HepG2 (cell line): ENCODE results near the gene TJP2. TPM values are rescaled to one million over a fixed set of nuclear protein-coding genes. Genes with fewer than 3 reads are reported as not detected.

ENCODE experiments used
- ATAC-seq: fragments of 200-7000 bp; cut with Tn5 transposase; 3 replicates; pipeline ENCODE4 v1.9.1; 2020; ENCODE audit warnings: mild to moderate bottlenecking, moderate library complexity
- BruUV-seq: library from RNA; stranded (reverse); fragments of 400-500 nt; replicated peaks from 2 replicates; lab custom pipeline; 2021; lab: Mats Ljungman, UMichigan
- CTCF ChIA-PET: fragments of 300-600 bp; formaldehyde crosslinking; extraction: SDS; loops from one replicate; lab custom pipeline; 2021; ENCODE audit warnings: low total read pairs, inconsistent platforms, low intra/inter-chr PET ratio; lab: Yijun Ruan, JAX
- POLR2A ChIA-PET: fragments of 350-600 bp; sonication (Branson Sonifier 250); formaldehyde crosslinking; loops from one replicate; lab custom pipeline; 2020; ENCODE audit warnings: antibody characterized with exemption, inconsistent platforms; lab: Yijun Ruan, JAX
- DNase-seq: peaks from one replicate; pipeline ENCODE4 v3.0.0-alpha.2; 2015; ENCODE audit warnings: low spot score
- FAIRE-seq: peaks from 3 replicates; lab custom pipeline; 2011; peaks lifted over from hg19 to GRCh38; lab: Jason Lieb, UNC
- H2AFZ ChIP-seq: one replicate; pipeline ENCODE4 v1.6.1; 2011; ENCODE audit warnings: low read length, inconsistent platforms
- H3K27ac ChIP-seq: fragments of 300-600 bp; 3 replicates; pipeline ENCODE4 v1.8.0; 2011; ENCODE audit warnings: mixed run types, mild to moderate bottlenecking, mixed read lengths, low read length, inconsistent platforms; ENCODE audit not compliant: insufficient read depth; ENCODE audit errors: extremely low read length
- H3K27me3 ChIP-seq, 2 experiments: fragments of 200-600 bp in 1 of 2; 2 replicates in 1 of 2; 3 replicates in 1 of 2; pipeline versions ENCODE4 v1.6.0 to v1.8.0; 2011; ENCODE audit warnings: low read length in 2 of 2, mild to moderate bottlenecking in 2 of 2, moderate library complexity in 2 of 2, inconsistent platforms in 1 of 2; ENCODE audit not compliant: insufficient read depth in 2 of 2, control insufficient read depth in 1 of 2
- H3K36me3 ChIP-seq, 2 experiments: fragments of 200-600 bp in 1 of 2; replicated peaks in 1 of 2; 2 replicates in 1 of 2; 3 replicates in 1 of 2; pipeline versions ENCODE4 v1.5.1 to v1.8.0; 2011; ENCODE audit warnings: low read length in 2 of 2, inconsistent platforms in 1 of 2; ENCODE audit not compliant: insufficient read depth in 2 of 2, control insufficient read depth in 1 of 2
- H3K4me1 ChIP-seq: 2 replicates; pipeline ENCODE4 v1.5.1; 2012; ENCODE audit warnings: low read length, inconsistent platforms; ENCODE audit not compliant: insufficient read depth
- H3K4me2 ChIP-seq: 2 replicates; pipeline ENCODE4 v1.6.0; 2011; ENCODE audit warnings: low read depth, low read length, inconsistent platforms
- H3K4me3 ChIP-seq, 3 experiments: fragments of 200-600 bp in 1 of 3; sonication (generic), shearing (Covaris generic) in 1 of 3; replicated peaks in 1 of 3; 2 replicates each; pipeline ENCODE4 v1.5.1; 2011 to 2016; ENCODE audit warnings: low read length in 3 of 3, inconsistent platforms in 2 of 3, low read depth in 2 of 3, mild to moderate bottlenecking in 2 of 3, control low read depth in 1 of 3, mixed read lengths in 1 of 3; ENCODE audit not compliant: insufficient read depth in 1 of 3
- H3K79me2 ChIP-seq: one replicate; pipeline ENCODE4 v1.6.1; 2011; ENCODE audit warnings: low read length, inconsistent platforms; ENCODE audit not compliant: insufficient read depth
- H3K9ac ChIP-seq: 2 replicates; pipeline ENCODE4 v1.6.0; 2011; ENCODE audit warnings: mild to moderate bottlenecking, low read depth, low read length, inconsistent platforms; ENCODE audit not compliant: insufficient read depth
- H3K9me3 ChIP-seq: 2 replicates; pipeline ENCODE4 v1.5.1; 2012; ENCODE audit warnings: mild to moderate bottlenecking, low read length
- H4K20me1 ChIP-seq: 2 replicates; pipeline ENCODE4 v1.6.0; 2011; ENCODE audit warnings: inconsistent platforms, mild to moderate bottlenecking, low read length, moderate library complexity; ENCODE audit not compliant: insufficient read depth
- E2F2 ChIP-seq: sonication (generic); formaldehyde crosslinking; IDR thresholded peaks from 2 replicates; pipeline ENCODE4 v1.4.0; 2020; ENCODE audit warnings: missing genetic modification reagents, borderline replicate concordance
- GRHL1 ChIP-seq: sonication (generic); formaldehyde crosslinking; conservative IDR thresholded peaks from 2 replicates; pipeline ENCODE4 v1.8.0; 2022; ENCODE audit warnings: missing genetic modification reagents
- GTF3A ChIP-seq: sonication (generic); formaldehyde crosslinking; conservative IDR thresholded peaks from 2 replicates; pipeline ENCODE4 v1.4.0; 2020; ENCODE audit warnings: mild to moderate bottlenecking, missing genetic modification reagents
- HOXD1 ChIP-seq: sonication (generic); formaldehyde crosslinking; IDR thresholded peaks from 2 replicates; pipeline ENCODE4 v1.5.0; 2020; ENCODE audit warnings: missing genetic modification reagents
- MTERF4 ChIP-seq: sonication (generic); formaldehyde crosslinking; IDR thresholded peaks from 2 replicates; pipeline ENCODE4 v1.8.0; 2023; ENCODE audit warnings: mild to moderate bottlenecking, missing genetic modification reagents
- SRY ChIP-seq: sonication (generic); formaldehyde crosslinking; IDR thresholded peaks from 2 replicates; pipeline ENCODE4 v1.8.0; 2022; ENCODE audit warnings: mild to moderate bottlenecking, missing genetic modification reagents
- TBP ChIP-seq: sonication (generic); formaldehyde crosslinking; IDR thresholded peaks from 2 replicates; pipeline ENCODE4 v1.5.0; 2020; ENCODE audit warnings: missing genetic modification reagents
- TFAP4 ChIP-seq: sonication (generic); IDR thresholded peaks from 2 replicates; pipeline ENCODE4 v1.6.1; 2016; ENCODE audit warnings: low read depth, borderline replicate concordance
- WIZ ChIP-seq: sonication (generic); formaldehyde crosslinking; IDR thresholded peaks from 2 replicates; pipeline ENCODE4 v1.5.1; 2020; ENCODE audit warnings: mild to moderate bottlenecking, missing genetic modification reagents
- ZFP41 ChIP-seq: sonication (generic); formaldehyde crosslinking; IDR thresholded peaks from 2 replicates; pipeline ENCODE4 v1.4.0; 2020; ENCODE audit warnings: mild to moderate bottlenecking, missing genetic modification reagents, borderline replicate concordance
- ZNF282 ChIP-seq: fragments of 450-650 bp; IDR thresholded peaks from 2 replicates; pipeline ENCODE4 v1.6.1; 2018; ENCODE audit not compliant: partially characterized antibody
- ZNF333 ChIP-seq: sonication (generic); formaldehyde crosslinking; IDR thresholded peaks from 2 replicates; pipeline ENCODE4 v1.4.0; 2020; ENCODE audit warnings: mild to moderate bottlenecking, missing genetic modification reagents, borderline replicate concordance
- ZNF33B ChIP-seq: sonication (generic); formaldehyde crosslinking; IDR thresholded peaks from 2 replicates; pipeline ENCODE4 v1.5.1; 2020; ENCODE audit warnings: mild to moderate bottlenecking, missing genetic modification reagents
- ZNF629 ChIP-seq: sonication (generic); formaldehyde crosslinking; conservative IDR thresholded peaks from 2 replicates; pipeline ENCODE4 v1.5.0; 2020; ENCODE audit warnings: missing genetic modification reagents
- ZNF678 ChIP-seq: sonication (generic); formaldehyde crosslinking; IDR thresholded peaks from 2 replicates; pipeline ENCODE4 v1.4.0; 2020; ENCODE audit warnings: mild to moderate bottlenecking, missing genetic modification reagents
- WGBS: methylation state at CpG from one replicate; pipeline ENCODE4 v1.1.6; 2017; ENCODE audit warnings: low lambda C conversion rate; 5-methylcytosine and 5-hydroxymethylcytosine counted together
- in situ Hi-C: cut with HindIII; loops from 2 replicates; pipeline ENCODE4 v1.10.0; 2017; ENCODE audit warnings: low pct_unique_long_range_greater_than_20kb; ENCODE audit not compliant: extremely low pct_ligation_motif_present
- intact Hi-C: fragments of 100-400 bp; cut with micrococcal nuclease; formaldehyde crosslinking; loops from one replicate; pipeline ENCODE4 v1.10.0; 2022; ENCODE audit not compliant: unreplicated experiment
- polyA plus RNA-seq, 8 experiments: library from polyadenylated mRNA; depleted of rRNA in 3 of 8; stranded (reverse) in 7 of 8; unstranded in 1 of 8; fragments of >200 nt; fragmentation: Illumina TruSeq in 4 of 8; extraction: Trizol in 4 of 8; gene quantifications; 2 replicates each; pipeline versions ENCODE4 v1.2.1 to v1.2.3, GENCODE V29; 2011 to 2016; ENCODE audit warnings: low read depth in 4 of 8, missing spikeins in 1 of 8, mixed read lengths in 1 of 8; ENCODE audit not compliant: insufficient read depth in 1 of 8
- total RNA-seq, 5 experiments: library from RNA; depleted of rRNA; stranded (reverse); fragments of >200 nt; fragmentation: Illumina TruSeq; extraction: Trizol; gene quantifications; 2 replicates each; pipeline ENCODE4 v1.2.3, GENCODE V29; 2016; ENCODE audit warnings: low read depth in 1 of 5

The TJP2 gene
- total and polyA plus RNA-seq, 2 of the 13 experiments (the other 11 are each of a cell fraction or from before 2014, with no cell fraction given) = 109 to 110 TPM

- H3K27ac ChIP-seq = no peak overlapping the region
- POLR2A ChIA-PET = interaction anchor here (1.2 kb wide), 1 partner anchor 9 kb away, joined by 4 read pairs; no protein-coding TSS in a partner anchor
- TF ChIP-seq ZNF629 (CRISPR knock-in tag) (no peak), TFAP4 (no peak), GTF3A (CRISPR knock-in tag) (no peak), ZNF678 (CRISPR knock-in tag) (no peak), ZNF282 (no peak), HOXD1 (no peak), GRHL1 (no peak), ZNF33B (no peak), ZNF333 (CRISPR knock-in tag) (no peak), MTERF4 (CRISPR knock-in tag) (no peak), SRY (CRISPR knock-in tag) (no peak), E2F2 (CRISPR knock-in tag) (no peak), ZFP41 (CRISPR knock-in tag) (no peak), WIZ (no peak), TBP (CRISPR knock-in tag) (no peak)
These were observed 2.6 kb upstream of the TJP2 start for GRCh38 chr9:69171517-69171916.

More at GRCh38 chr9:69171517-69171916, 2.6 kb upstream of the TJP2 start:
- no peak overlapping the region for H3K9ac ChIP-seq
- ATAC-seq (no peak), DNase-seq (no peak), FAIRE-seq (no peak)
- no peak overlapping the region for H3K4me2 ChIP-seq
- in situ Hi-C loops = no loop called here
- no TSS peak for BruUV-seq
- peaks cover 78% of the 10 kb centered on the region for H3K4me1 ChIP-seq
- no peak overlapping the region for H2AFZ ChIP-seq
- H3K4me3 ChIP-seq = no peak overlapping the region
- peaks cover 0 to 20% of the 10 kb centered on the region in 2 experiments; a peak in 2 of 5 replicates for H3K36me3 ChIP-seq
- intact Hi-C loops = loop anchor here (5.0 kb wide), 1 partner anchor 49 kb away; no protein-coding TSS in a partner anchor
- H3K9me3 ChIP-seq = no peaks in the 10 kb centered on the region
- H3K27me3 ChIP-seq = no peaks in the 10 kb centered on the region
- CTCF ChIA-PET = no interaction called here
- peaks cover 43% of the 10 kb centered on the region; the same call in 1 of the 2 replicates for H4K20me1 ChIP-seq
- peaks cover 72% of the 10 kb centered on the region for H3K79me2 ChIP-seq
- 91% methylated on average over 6 of the region's 6 CpGs for WGBS
